Thyroid gland (tissue), 4 donors: ENCODE data around the gene NAA15.

ENCODE experiments used
- CTCF ChIP-seq, 6 experiments: fragments of 200-600 bp in 3 of 6; fragments of 450-650 bp in 3 of 6; sonication (generic) in 3 of 6; IDR thresholded peaks; one replicate each; pipeline ENCODE4 v1.5.1; 2016 to 2019; ENCODE audit warnings: antibody characterized with exemption in 6 of 6, mild to moderate bottlenecking in 2 of 6, inconsistent platforms in 1 of 6, moderate library complexity in 1 of 6
- POLR2A ChIP-seq, 2 donors: fragments of 450-650 bp; IDR thresholded peaks; one replicate each; pipeline ENCODE4 v1.6.1; 2017; ENCODE audit warnings: antibody characterized with exemption in 2 of 2, mild to moderate bottlenecking in 2 of 2, moderate library complexity in 1 of 2

GRCh38 chr4:139253713-139254112 is 47.6 kb upstream of the NAA15 start:
- TF ChIP-seq CTCF (IDR thresholded peaks at IDR 0.05) (no peak), POLR2A (IDR thresholded peaks at IDR 0.05) (no peak)
